Measurements from ENCODE around the gene MAP3K1.
A peak's percentile ranks its signal among the peaks of the same experiment; 100 is the strongest.

The MAP3K1 gene

DNA sequence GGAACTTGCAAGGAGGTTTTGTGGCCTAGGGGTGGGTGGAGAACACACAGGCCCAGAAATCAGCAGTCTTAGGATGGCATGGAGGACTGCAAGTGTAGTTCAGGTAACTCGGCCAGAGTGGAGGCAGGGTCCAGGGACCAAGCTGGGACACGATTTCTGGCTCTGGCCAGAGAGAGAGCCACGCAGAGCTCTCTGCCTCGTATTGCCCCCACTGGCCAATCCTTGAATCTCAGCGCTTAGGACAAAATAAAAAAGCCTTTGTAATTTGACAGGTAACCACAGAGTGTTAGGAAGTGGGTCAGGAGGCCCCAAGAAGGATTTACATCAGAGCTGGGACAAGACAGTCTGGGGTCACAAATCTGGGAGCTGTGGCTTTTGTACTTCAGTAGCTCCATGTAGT lies 11.7 kb downstream of the MAP3K1 start:
- Histone ChIP-seq H3K9ac (ENCODE audit: low read depth, low read length, poor library complexity, severe bottlenecking) (no peak overlapping the region), H3K36me3 (ENCODE audit: insufficient read depth, low read length) (no peaks in the 10 kb centered on the region), H3K4me3 (ENCODE audit: low read length, poor library complexity, severe bottlenecking) (no peak overlapping the region), H3K9me3 (ENCODE audit: insufficient read depth, low read depth, low read length) (no peaks in the 10 kb centered on the region), H3K4me1 (ENCODE audit: insufficient read depth, low read length, poor library complexity, severe bottlenecking) (peaks cover 47% of the 10 kb centered on the region), H3F3A (ENCODE audit: low read depth) (no peaks in the 10 kb centered on the region), H3K9me2 (replicated peaks; ENCODE audit: low read depth, low read length) (no peaks in the 10 kb centered on the region), H2AFZ (ENCODE audit: low read length) (no peak overlapping the region), H3K4me2 (ENCODE audit: low read depth, low read length, poor library complexity, severe bottlenecking) (no peak overlapping the region), H3K27me3 (ENCODE audit: insufficient read depth, low read length, poor library complexity, severe bottlenecking) (no peaks in the 10 kb centered on the region), H4K20me1 (ENCODE audit: insufficient read depth, low read length, poor library complexity, severe bottlenecking) (peaks cover 96% of the 10 kb centered on the region), H3K79me2 (ENCODE audit: insufficient read depth, low read length) (peaks cover 100% of the 10 kb centered on the region)
- TF ChIP-seq, protein P1, sequence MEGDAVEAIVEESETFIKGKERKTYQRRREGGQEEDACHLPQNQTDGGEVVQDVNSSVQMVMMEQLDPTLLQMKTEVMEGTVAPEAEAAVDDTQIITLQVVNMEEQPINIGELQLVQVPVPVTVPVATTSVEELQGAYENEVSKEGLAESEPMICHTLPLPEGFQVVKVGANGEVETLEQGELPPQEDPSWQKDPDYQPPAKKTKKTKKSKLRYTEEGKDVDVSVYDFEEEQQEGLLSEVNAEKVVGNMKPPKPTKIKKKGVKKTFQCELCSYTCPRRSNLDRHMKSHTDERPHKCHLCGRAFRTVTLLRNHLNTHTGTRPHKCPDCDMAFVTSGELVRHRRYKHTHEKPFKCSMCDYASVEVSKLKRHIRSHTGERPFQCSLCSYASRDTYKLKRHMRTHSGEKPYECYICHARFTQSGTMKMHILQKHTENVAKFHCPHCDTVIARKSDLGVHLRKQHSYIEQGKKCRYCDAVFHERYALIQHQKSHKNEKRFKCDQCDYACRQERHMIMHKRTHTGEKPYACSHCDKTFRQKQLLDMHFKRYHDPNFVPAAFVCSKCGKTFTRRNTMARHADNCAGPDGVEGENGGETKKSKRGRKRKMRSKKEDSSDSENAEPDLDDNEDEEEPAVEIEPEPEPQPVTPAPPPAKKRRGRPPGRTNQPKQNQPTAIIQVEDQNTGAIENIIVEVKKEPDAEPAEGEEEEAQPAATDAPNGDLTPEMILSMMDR (conservative IDR thresholded peaks at IDR 0.05; ENCODE audit: low read length): peak; percentile 58
- no peak for TF ChIP-seq EZH2phosphoT487 (IDR thresholded peaks at IDR 0.05; ENCODE audit: borderline replicate concordance)

DNA sequence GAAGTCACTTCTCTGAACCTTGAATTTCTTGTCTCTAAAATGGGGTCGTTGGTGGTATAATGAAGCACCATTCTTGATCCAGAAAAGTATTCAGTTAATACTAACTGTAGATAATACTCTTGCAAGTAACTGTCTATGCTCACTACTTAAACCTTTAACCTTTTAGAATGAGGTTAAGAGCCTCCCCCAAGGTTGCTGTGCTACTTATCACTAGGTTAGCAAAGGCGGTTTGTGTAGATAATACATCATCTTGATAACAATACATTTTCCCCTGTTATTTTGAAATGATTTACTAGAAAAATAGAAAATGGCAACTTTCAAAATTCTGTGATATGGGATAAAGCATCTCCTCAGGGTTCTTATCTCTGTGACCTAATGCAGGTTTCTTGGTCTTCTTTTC lies 12.6 kb downstream of the MAP3K1 start:
- Histone ChIP-seq H2AFZ (ENCODE audit: low read length) (no peak overlapping the region), H3K4me3 (ENCODE audit: low read length, poor library complexity, severe bottlenecking) (no peak overlapping the region), H4K20me1 (ENCODE audit: insufficient read depth, low read length, poor library complexity, severe bottlenecking) (peaks cover 93% of the 10 kb centered on the region), H3K9me2 (replicated peaks; ENCODE audit: low read depth, low read length) (no peaks in the 10 kb centered on the region), H3K4me2 (ENCODE audit: low read depth, low read length, poor library complexity, severe bottlenecking) (no peak overlapping the region), H3K79me2 (ENCODE audit: insufficient read depth, low read length) (peaks cover 100% of the 10 kb centered on the region), H3K27me3 (ENCODE audit: insufficient read depth, low read length, poor library complexity, severe bottlenecking) (no peaks in the 10 kb centered on the region), H3K36me3 (ENCODE audit: insufficient read depth, low read length) (no peaks in the 10 kb centered on the region), H3K9me3 (ENCODE audit: insufficient read depth, low read depth, low read length) (no peaks in the 10 kb centered on the region), H3K4me1 (ENCODE audit: insufficient read depth, low read length, poor library complexity, severe bottlenecking) (peaks cover 44% of the 10 kb centered on the region), H3F3A (ENCODE audit: low read depth) (no peaks in the 10 kb centered on the region), H3K9ac (ENCODE audit: low read depth, low read length, poor library complexity, severe bottlenecking) (no peak overlapping the region)
- TF ChIP-seq EZH2phosphoT487 (IDR thresholded peaks at IDR 0.05; ENCODE audit: borderline replicate concordance): no peak
- TF ChIP-seq, protein P1 (conservative IDR thresholded peaks at IDR 0.05; ENCODE audit: low read length): no peak

DNA sequence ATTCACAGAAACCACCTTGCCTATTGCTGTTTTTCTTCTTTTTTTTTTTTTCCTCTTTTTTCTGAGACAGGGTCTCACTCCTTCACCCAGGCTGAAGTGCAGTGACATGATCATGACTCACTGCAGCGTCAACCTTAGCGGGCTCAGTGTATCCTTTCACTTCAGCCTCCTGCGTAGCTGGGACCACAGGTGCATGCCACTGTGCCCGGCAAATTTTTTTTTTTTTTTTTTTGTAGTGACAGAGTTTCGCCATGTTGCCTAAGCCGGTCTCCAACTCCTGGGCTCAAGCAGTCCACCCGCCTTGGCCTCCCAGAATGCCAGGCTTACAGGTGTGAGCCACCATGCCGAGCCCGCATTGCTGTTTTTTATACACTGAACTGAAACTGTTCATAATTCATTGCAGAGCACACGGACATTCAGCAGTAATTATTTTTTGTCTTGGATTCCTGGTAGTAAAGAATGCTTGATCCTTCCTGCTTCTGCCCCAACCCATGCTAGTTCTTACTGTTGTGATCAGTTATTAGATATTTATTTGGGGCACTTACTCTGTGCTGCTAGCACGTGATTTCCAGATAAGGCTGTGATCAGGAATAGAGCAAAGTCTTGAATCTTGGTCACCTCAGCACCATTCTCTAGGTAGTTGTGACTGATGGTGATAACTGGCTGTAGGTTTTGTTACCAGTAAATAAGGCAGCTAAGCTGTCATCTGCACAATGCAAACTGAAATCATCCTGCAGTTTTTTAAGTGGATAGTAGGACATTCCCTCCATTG lies 14.0 kb downstream of the MAP3K1 start:
- Histone ChIP-seq H3K4me1 (ENCODE audit: insufficient read depth, low read length, poor library complexity, severe bottlenecking) (peaks cover 38% of the 10 kb centered on the region), H3K79me2 (ENCODE audit: insufficient read depth, low read length) (peaks cover 100% of the 10 kb centered on the region), H3K4me3 (ENCODE audit: low read length, poor library complexity, severe bottlenecking) (no peak overlapping the region), H4K20me1 (ENCODE audit: insufficient read depth, low read length, poor library complexity, severe bottlenecking) (peaks cover 88% of the 10 kb centered on the region), H3K27me3 (ENCODE audit: insufficient read depth, low read length, poor library complexity, severe bottlenecking) (no peaks in the 10 kb centered on the region), H3K36me3 (ENCODE audit: insufficient read depth, low read length) (no peaks in the 10 kb centered on the region), H3K4me2 (ENCODE audit: low read depth, low read length, poor library complexity, severe bottlenecking) (no peak overlapping the region), H3K9ac (ENCODE audit: low read depth, low read length, poor library complexity, severe bottlenecking) (no peak overlapping the region), H3K9me2 (replicated peaks; ENCODE audit: low read depth, low read length) (no peaks in the 10 kb centered on the region), H3F3A (ENCODE audit: low read depth) (no peaks in the 10 kb centered on the region), H2AFZ (ENCODE audit: low read length) (no peak overlapping the region), H3K9me3 (ENCODE audit: insufficient read depth, low read depth, low read length) (no peaks in the 10 kb centered on the region)
- no peak for TF ChIP-seq EZH2phosphoT487 (IDR thresholded peaks at IDR 0.05; ENCODE audit: borderline replicate concordance)
- TF ChIP-seq, protein P1 (conservative IDR thresholded peaks at IDR 0.05; ENCODE audit: low read length): no peak

Measured in Loucy (cell line).